HepG2 (cell line): ENCODE results near the gene CDHR5. TPM values are rescaled to one million over a fixed set of nuclear protein-coding genes. Genes with fewer than 3 reads are reported as not detected.

Source experiments
- AGO2 ChIP-seq: fragments of 200-400 bp; formaldehyde crosslinking; optimal IDR thresholded peaks from 2 replicates; pipeline ENCODE3; 2017; ENCODE audit warnings: mild to moderate bottlenecking, low read depth, low read length, moderate library complexity
- BRCA1 ChIP-seq: sonication (generic); formaldehyde crosslinking; IDR thresholded peaks from 2 replicates; pipeline ENCODE4 v1.4.0; 2020; ENCODE audit warnings: missing genetic modification reagents
- HNF4A ChIP-seq: sonication (generic); formaldehyde crosslinking; IDR thresholded peaks from 2 replicates; pipeline ENCODE4 v1.4.0; 2020; ENCODE audit warnings: missing genetic modification reagents
- IRX3 ChIP-seq: sonication (generic); formaldehyde crosslinking; IDR thresholded peaks from 2 replicates; pipeline ENCODE4 v1.8.1; 2023; ENCODE audit warnings: mild to moderate bottlenecking, low read depth, missing genetic modification reagents, borderline replicate concordance
- JUND ChIP-seq: sonication (generic); formaldehyde crosslinking; IDR thresholded peaks from 2 replicates; pipeline ENCODE4 v1.8.0; 2022; ENCODE audit warnings: mild to moderate bottlenecking, missing genetic modification reagents
- RBM39 ChIP-seq: fragments of 200-400 bp; formaldehyde crosslinking; IDR thresholded peaks from one replicate; pipeline ENCODE4 v1.6.1; 2018; ENCODE audit warnings: antibody characterized with exemption, mild to moderate bottlenecking, low read depth, low read length; ENCODE audit not compliant: poor library complexity, severe bottlenecking
- SIX4 ChIP-seq: sonication (generic); formaldehyde crosslinking; IDR thresholded peaks from 2 replicates; pipeline ENCODE4 v1.4.0; 2020; ENCODE audit warnings: missing genetic modification reagents
- TEAD2 ChIP-seq: sonication (generic); formaldehyde crosslinking; IDR thresholded peaks from 2 replicates; pipeline ENCODE4 v1.9.0; 2021; ENCODE audit warnings: missing genetic modification reagents
- WIZ ChIP-seq: sonication (generic); formaldehyde crosslinking; IDR thresholded peaks from 2 replicates; pipeline ENCODE4 v1.5.1; 2020; ENCODE audit warnings: mild to moderate bottlenecking, missing genetic modification reagents
- ZNF101 ChIP-seq: sonication (generic); formaldehyde crosslinking; IDR thresholded peaks from 2 replicates; pipeline ENCODE4 v1.4.0; 2020; ENCODE audit warnings: mild to moderate bottlenecking, low read depth, missing genetic modification reagents, borderline replicate concordance
- ZNF441 ChIP-seq: sonication (generic); formaldehyde crosslinking; IDR thresholded peaks from 2 replicates; pipeline ENCODE4 v1.7.0; 2021; ENCODE audit warnings: missing genetic modification reagents, borderline replicate concordance
- ZNF674 ChIP-seq: sonication (generic); formaldehyde crosslinking; IDR thresholded peaks from 2 replicates; pipeline ENCODE4 v1.5.0; 2020; ENCODE audit warnings: low read depth, mild to moderate bottlenecking, missing genetic modification reagents
- ZNF891 ChIP-seq: sonication (generic); formaldehyde crosslinking; IDR thresholded peaks from 2 replicates; pipeline ENCODE4 v1.5.0; 2020; ENCODE audit warnings: mild to moderate bottlenecking, missing genetic modification reagents
- polyA plus RNA-seq, 8 experiments: library from polyadenylated mRNA; depleted of rRNA in 3 of 8; stranded (reverse) in 7 of 8; unstranded in 1 of 8; fragments of >200 nt; fragmentation: Illumina TruSeq in 4 of 8; extraction: Trizol in 4 of 8; gene quantifications; 2 replicates each; pipeline versions ENCODE4 v1.2.1 to v1.2.3, GENCODE V29; 2011 to 2016; ENCODE audit warnings: low read depth in 4 of 8, missing spikeins in 1 of 8, mixed read lengths in 1 of 8; ENCODE audit not compliant: insufficient read depth in 1 of 8
- total RNA-seq, 5 experiments: library from RNA; depleted of rRNA; stranded (reverse); fragments of >200 nt; fragmentation: Illumina TruSeq; extraction: Trizol; gene quantifications; 2 replicates each; pipeline ENCODE4 v1.2.3, GENCODE V29; 2016; ENCODE audit warnings: low read depth in 1 of 5
- TF ChIP-seq, protein P1 (sequence below): IDR thresholded peaks from 2 replicates; pipeline ENCODE4 v1.6.1; 2012; ENCODE audit warnings: inconsistent platforms
- TF ChIP-seq, protein P2 (sequence below): sonication (generic); formaldehyde crosslinking; IDR thresholded peaks from 2 replicates; pipeline ENCODE4 v1.4.0; 2020; ENCODE audit warnings: mild to moderate bottlenecking, missing genetic modification reagents
- TF ChIP-seq, protein P3 (sequence below), 2 experiments: sonication (generic) in 1 of 2; formaldehyde crosslinking in 1 of 2; IDR thresholded peaks; 2 replicates each; pipeline versions ENCODE4 v1.6.1 to v1.9.0; 2014 to 2022; ENCODE audit warnings: antibody characterized with exemption in 1 of 2, borderline replicate concordance in 1 of 2, inconsistent platforms in 1 of 2, low read depth in 1 of 2, missing genetic modification reagents in 1 of 2
- TF ChIP-seq, protein P4 (sequence below): sonication (generic); formaldehyde crosslinking; IDR thresholded peaks from 2 replicates; pipeline ENCODE4 v1.8.0; 2022; ENCODE audit warnings: missing genetic modification reagents, mild to moderate bottlenecking, borderline replicate concordance
- TF ChIP-seq, protein P5 (sequence below): sonication (generic); formaldehyde crosslinking; IDR thresholded peaks from 2 replicates; pipeline ENCODE4 v1.4.0; 2020; ENCODE audit warnings: mild to moderate bottlenecking, low read depth, missing genetic modification reagents
- TF ChIP-seq, protein P6 (sequence below): sonication (generic); formaldehyde crosslinking; IDR thresholded peaks from 2 replicates; pipeline ENCODE4 v1.4.0; 2020; ENCODE audit warnings: low read depth, mild to moderate bottlenecking, missing genetic modification reagents

Gene CDHR5
- total and polyA plus RNA-seq, 2 of the 13 experiments (the other 11 are each of a cell fraction or from before 2014, with no cell fraction given): 0.46 to 0.71 TPM

DNA sequence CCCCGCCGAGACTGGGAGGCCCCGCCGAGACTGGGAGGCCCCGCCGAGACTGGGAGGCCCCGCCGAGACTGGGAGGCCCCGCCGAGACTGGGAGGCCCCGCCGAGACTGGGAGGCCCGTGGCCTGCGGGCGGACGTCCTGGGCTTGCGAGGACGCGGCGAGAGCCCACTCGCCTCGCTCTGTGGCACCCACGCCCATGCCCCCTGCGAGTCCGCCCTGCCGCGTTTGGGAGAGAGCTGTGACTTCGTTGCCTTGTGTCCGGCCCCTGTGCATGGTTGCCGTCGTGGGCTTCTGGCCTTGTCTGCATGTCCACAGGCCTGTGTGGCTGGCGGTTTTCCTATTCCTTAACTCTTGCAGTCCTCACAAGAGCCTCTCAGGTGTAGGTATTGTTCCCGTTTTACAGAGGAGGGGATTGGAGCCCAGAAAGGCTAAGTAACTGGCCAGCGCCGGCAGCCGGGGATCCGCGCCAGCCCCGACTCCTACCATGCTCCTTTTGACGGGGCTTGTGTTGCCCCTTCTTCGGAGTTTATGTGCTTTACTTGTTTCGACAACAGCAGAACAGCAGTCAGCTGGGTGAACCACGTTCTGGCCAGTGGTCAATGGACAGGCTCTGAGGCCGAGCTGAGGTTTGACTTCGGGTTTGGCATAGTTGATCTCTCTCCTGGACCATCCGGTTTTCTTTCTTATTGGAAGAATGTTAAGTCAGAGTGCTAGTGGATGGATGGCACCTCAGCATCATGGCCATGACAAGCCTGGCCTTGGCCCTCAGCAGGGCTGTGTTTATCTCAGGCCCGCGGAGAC lies 47.7 kb downstream of the CDHR5 start (continued):
- TF ChIP-seq, protein P1, sequence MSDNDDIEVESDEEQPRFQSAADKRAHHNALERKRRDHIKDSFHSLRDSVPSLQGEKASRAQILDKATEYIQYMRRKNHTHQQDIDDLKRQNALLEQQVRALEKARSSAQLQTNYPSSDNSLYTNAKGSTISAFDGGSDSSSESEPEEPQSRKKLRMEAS: 0 out of 2 replicates have a peak, but pooled peaks have one; percentile 4
- TF ChIP-seq, protein P2, sequence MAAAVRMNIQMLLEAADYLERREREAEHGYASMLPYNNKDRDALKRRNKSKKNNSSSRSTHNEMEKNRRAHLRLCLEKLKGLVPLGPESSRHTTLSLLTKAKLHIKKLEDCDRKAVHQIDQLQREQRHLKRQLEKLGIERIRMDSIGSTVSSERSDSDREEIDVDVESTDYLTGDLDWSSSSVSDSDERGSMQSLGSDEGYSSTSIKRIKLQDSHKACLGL (CRISPR knock-in tag): no peak
- TF ChIP-seq ZNF674 (CRISPR knock-in tag) (no peak), ZNF101 (CRISPR knock-in tag) (no peak), JUND (CRISPR knock-in tag) (no peak), BRCA1 (CRISPR knock-in tag) (no peak), IRX3 (CRISPR knock-in tag) (no peak), RBM39 (peak; percentile 68), SIX4 (CRISPR knock-in tag) (no peak), WIZ (CRISPR knock-in tag) (no peak), HNF4A (CRISPR knock-in tag) (0 out of 2 replicates have a peak, but pooled peaks have one; percentile 21), AGO2 (peak; percentile 65), TEAD2 (CRISPR knock-in tag) (no peak), ZNF441 (CRISPR knock-in tag) (0 out of 2 replicates have a peak, but pooled peaks have one; percentile 21), ZNF891 (peak; percentile 51; the same call in 1 of the 2 replicates)
- TF ChIP-seq, protein P3, sequence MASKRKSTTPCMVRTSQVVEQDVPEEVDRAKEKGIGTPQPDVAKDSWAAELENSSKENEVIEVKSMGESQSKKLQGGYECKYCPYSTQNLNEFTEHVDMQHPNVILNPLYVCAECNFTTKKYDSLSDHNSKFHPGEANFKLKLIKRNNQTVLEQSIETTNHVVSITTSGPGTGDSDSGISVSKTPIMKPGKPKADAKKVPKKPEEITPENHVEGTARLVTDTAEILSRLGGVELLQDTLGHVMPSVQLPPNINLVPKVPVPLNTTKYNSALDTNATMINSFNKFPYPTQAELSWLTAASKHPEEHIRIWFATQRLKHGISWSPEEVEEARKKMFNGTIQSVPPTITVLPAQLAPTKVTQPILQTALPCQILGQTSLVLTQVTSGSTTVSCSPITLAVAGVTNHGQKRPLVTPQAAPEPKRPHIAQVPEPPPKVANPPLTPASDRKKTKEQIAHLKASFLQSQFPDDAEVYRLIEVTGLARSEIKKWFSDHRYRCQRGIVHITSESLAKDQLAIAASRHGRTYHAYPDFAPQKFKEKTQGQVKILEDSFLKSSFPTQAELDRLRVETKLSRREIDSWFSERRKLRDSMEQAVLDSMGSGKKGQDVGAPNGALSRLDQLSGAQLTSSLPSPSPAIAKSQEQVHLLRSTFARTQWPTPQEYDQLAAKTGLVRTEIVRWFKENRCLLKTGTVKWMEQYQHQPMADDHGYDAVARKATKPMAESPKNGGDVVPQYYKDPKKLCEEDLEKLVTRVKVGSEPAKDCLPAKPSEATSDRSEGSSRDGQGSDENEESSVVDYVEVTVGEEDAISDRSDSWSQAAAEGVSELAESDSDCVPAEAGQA (IDR thresholded peaks at IDR 0.05; ENCODE audit: low read depth): no peak
- TF ChIP-seq, protein P3 (CRISPR knock-in tag; IDR thresholded peaks at IDR 0.05; ENCODE audit: borderline replicate concordance): no peak
- TF ChIP-seq, protein P4, sequence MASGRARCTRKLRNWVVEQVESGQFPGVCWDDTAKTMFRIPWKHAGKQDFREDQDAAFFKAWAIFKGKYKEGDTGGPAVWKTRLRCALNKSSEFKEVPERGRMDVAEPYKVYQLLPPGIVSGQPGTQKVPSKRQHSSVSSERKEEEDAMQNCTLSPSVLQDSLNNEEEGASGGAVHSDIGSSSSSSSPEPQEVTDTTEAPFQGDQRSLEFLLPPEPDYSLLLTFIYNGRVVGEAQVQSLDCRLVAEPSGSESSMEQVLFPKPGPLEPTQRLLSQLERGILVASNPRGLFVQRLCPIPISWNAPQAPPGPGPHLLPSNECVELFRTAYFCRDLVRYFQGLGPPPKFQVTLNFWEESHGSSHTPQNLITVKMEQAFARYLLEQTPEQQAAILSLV (CRISPR knock-in tag): no peak
- TF ChIP-seq, protein P5, sequence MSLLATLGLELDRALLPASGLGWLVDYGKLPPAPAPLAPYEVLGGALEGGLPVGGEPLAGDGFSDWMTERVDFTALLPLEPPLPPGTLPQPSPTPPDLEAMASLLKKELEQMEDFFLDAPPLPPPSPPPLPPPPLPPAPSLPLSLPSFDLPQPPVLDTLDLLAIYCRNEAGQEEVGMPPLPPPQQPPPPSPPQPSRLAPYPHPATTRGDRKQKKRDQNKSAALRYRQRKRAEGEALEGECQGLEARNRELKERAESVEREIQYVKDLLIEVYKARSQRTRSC: no peak
- TF ChIP-seq, protein P6, sequence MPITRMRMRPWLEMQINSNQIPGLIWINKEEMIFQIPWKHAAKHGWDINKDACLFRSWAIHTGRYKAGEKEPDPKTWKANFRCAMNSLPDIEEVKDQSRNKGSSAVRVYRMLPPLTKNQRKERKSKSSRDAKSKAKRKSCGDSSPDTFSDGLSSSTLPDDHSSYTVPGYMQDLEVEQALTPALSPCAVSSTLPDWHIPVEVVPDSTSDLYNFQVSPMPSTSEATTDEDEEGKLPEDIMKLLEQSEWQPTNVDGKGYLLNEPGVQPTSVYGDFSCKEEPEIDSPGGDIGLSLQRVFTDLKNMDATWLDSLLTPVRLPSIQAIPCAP (CRISPR knock-in tag): no peak
